IPS-18a (cell line): ENCODE results near the gene WFDC8.

Experiments used
- H3K27ac ChIP-seq: one replicate; pipeline ENCODE4 v1.5.1; 2013; ENCODE audit warnings: low read length
- H3K27me3 ChIP-seq: one replicate; pipeline ENCODE4 v1.6.1; 2013; ENCODE audit warnings: mild to moderate bottlenecking, low read length; ENCODE audit not compliant: control insufficient read depth, insufficient read depth
- H3K36me3 ChIP-seq: one replicate; pipeline ENCODE4 v1.6.1; 2013; ENCODE audit warnings: low read depth, low read length; ENCODE audit not compliant: control insufficient read depth
- H3K4me1 ChIP-seq: one replicate; pipeline ENCODE4 v1.6.1; 2013; ENCODE audit warnings: low read depth, low read length; ENCODE audit not compliant: control insufficient read depth
- H3K4me3 ChIP-seq: one replicate; pipeline ENCODE4 v1.5.1; 2013; ENCODE audit warnings: low read length
- H3K9ac ChIP-seq: one replicate; pipeline ENCODE4 v1.6.1; 2013; ENCODE audit warnings: mild to moderate bottlenecking, low read length, moderate library complexity
- H3K9me3 ChIP-seq: one replicate; pipeline ENCODE4 v1.6.1; 2013; ENCODE audit warnings: low read depth, low read length; ENCODE audit not compliant: control insufficient read depth

The WFDC8 gene

DNA sequence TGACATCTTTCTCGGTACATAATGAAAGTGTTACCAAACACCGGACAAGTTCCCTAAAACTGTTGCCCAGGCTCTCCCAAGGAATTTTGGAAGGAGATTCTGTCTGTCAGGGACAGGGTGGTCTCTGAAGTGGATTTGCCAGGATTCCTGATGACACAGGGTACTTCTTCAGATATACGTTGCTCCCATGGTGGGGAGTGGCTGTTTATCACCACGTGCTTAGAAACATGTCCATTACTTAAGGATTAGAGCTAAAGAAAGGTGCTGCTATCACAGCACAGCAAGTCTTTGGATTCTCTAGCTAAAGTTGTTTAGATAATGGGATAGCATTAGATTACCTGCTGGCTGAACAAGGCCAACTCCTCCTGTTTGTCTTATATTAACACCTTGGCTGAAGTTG, 70.0 kb downstream of the WFDC8 start:
- no peak overlapping the region for H3K4me3 ChIP-seq
- H3K27ac ChIP-seq, result no peak overlapping the region
- H3K27me3 ChIP-seq, result no peaks in the 10 kb centered on the region

DNA sequence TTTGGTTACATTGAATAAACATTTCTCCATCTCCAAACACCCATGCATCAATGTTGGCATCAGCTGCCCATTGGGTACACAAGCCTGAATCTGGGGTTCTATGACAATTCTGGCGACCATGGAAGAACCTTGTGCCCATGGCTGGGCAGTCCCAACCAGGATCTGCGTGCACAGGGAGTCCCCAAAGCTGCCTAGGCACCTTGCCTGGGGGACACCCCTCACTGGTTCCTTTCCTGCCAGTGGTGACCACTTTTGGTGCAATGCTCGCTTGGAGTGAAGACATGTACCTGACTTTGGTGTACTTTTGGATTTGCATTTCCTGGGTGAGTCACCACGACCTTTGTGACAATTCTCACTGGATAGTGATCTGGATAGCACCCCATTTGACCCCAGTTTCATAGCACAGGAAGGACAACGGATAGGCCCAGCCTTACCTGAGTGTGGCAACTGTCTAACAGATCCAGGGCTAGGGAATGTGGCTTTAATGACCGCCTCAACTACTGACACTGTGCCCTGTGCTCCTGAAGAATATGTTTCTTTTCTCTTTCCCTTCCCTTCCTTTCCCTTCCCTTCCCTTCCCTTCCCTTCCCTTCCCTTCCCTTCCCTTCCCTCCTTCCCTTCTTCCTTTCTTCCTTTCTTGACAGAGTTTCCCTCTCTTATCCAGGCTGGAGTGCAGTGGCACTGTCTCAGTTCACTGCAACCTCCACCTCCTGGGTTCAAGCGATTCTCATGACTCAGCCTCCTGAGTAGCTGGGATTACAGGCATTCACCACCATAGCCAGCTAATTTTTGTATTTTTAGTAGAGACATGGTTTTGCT, 70.8 kb downstream of the WFDC8 start:
- H3K27me3 ChIP-seq, result no peaks in the 10 kb centered on the region
- H3K4me1 ChIP-seq, result no peaks in the 10 kb centered on the region
- no peaks in the 10 kb centered on the region for H3K9me3 ChIP-seq
- no peak overlapping the region for H3K9ac ChIP-seq
- H3K36me3 ChIP-seq, result no peaks in the 10 kb centered on the region
- H3K4me3 ChIP-seq, result no peak overlapping the region
- no peak overlapping the region for H3K27ac ChIP-seq

More for the DNA sequence above, 70.0 kb downstream of the WFDC8 start:
- no peak overlapping the region for H3K9ac ChIP-seq
- H3K4me1 ChIP-seq, result no peaks in the 10 kb centered on the region
- H3K36me3 ChIP-seq, result no peaks in the 10 kb centered on the region
- no peaks in the 10 kb centered on the region for H3K9me3 ChIP-seq

DNA sequence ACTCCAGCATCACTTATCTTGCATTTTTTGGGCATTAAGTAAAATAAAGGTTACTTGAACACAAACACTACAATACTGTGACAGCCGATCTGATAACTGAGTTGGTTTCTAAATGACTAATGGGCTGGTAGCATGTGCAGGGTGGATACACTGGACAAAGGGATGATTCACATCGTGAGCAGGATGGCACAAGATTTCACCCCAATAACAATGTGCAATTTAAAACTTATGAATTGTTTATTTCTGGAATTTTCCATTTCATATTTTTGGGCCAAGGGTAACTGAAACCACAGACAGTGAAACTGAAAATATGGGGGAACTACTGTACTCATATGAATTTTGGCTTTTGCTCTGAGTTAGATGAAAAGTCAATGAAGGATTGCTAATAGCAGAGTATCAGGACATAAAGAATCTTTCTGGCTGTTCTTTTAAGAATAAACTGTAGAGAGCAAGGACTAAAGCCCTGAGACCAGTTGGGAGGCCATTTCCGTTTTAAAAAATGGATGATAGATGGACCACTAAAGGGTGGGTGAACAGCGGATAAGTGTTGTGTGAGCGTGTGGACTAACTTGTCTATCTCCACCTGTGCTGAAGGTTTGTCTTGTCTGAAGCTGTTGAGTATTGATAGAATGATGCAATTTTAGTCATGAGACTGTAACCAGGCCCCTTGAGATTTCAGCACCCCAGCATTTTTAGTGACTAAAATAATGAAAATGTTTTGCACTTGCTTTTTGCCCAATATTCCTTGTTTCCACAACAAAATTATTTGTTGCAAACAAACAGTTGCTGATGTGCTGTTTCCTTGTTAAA, 71.9 kb downstream of the WFDC8 start:
- H3K9me3 ChIP-seq, result no peaks in the 10 kb centered on the region
- no peak overlapping the region for H3K9ac ChIP-seq
- H3K27me3 ChIP-seq, result no peaks in the 10 kb centered on the region
- H3K27ac ChIP-seq, result no peak overlapping the region
- H3K4me3 ChIP-seq, result no peak overlapping the region
- no peaks in the 10 kb centered on the region for H3K36me3 ChIP-seq
- no peaks in the 10 kb centered on the region for H3K4me1 ChIP-seq

DNA sequence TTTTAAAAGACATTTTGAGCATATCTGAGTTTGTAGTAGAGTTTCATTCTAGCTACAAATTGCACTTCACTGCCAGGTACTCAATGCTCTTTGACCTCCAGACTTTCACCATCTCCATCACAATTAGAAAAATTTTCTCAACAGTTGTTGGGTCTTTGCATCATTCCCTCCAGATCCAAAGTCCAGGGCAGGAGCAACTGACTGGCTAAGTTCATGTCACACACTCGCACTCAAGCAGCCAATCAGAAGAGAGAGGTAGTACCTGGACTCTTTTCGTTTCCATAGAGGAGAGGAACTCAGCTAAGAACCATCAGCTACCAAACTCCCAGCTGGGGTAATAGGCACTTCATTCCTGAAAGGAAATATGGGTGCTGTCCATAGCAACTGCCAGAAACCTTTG, 72.7 kb downstream of the WFDC8 start:
- H3K9me3 ChIP-seq, result no peaks in the 10 kb centered on the region
- H3K27ac ChIP-seq, result no peak overlapping the region
- no peaks in the 10 kb centered on the region for H3K36me3 ChIP-seq
- H3K4me3 ChIP-seq, result no peak overlapping the region
- H3K9ac ChIP-seq, result no peak overlapping the region
- H3K4me1 ChIP-seq, result no peaks in the 10 kb centered on the region
- H3K27me3 ChIP-seq, result no peaks in the 10 kb centered on the region

DNA sequence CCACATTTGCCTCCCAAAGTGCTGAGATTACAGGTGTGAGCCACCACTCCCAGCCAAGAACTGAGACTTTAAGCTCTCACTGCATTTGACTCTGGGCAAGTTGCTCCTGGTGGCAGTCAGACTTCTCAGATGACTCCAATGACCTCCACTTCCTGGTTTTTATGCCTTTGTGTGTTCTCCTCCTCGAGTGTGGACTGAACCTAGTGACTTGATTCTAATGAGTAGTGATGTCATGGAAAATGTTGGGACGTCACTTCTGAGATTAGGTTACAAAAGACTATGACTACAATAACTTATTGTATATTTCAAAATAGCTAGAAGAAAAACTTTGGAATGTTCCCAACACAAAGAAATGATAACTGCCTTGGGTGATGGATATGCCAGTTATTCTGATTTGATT, 75.7 kb downstream of the WFDC8 start:
- Histone ChIP-seq H3K27ac (no peak overlapping the region), H3K36me3 (no peaks in the 10 kb centered on the region), H3K27me3 (no peaks in the 10 kb centered on the region), H3K9ac (no peak overlapping the region), H3K4me3 (no peak overlapping the region), H3K9me3 (no peaks in the 10 kb centered on the region), H3K4me1 (no peaks in the 10 kb centered on the region)

DNA sequence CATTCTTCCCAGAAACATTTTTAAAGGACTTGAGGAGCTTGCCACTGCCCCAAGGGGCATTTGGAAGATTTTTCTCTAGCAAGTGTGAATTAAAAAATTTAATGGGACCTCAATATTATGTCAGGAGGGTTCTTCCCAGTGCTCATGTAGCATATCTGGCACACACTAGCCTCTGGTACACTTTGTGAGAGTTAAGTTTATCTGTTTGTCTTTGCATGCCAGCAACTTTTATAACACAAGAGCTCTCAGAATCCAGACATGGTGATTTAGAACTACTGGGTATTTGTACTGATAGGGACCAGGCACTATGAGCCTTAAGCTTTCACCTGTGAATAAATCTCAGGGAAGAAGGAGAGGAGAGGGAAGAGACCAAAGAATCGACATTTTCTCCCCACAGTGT, 76.5 kb downstream of the WFDC8 start:
- Histone ChIP-seq H3K4me3 (no peak overlapping the region), H3K36me3 (no peaks in the 10 kb centered on the region), H3K9me3 (no peaks in the 10 kb centered on the region), H3K27me3 (no peaks in the 10 kb centered on the region), H3K4me1 (no peaks in the 10 kb centered on the region), H3K9ac (no peak overlapping the region), H3K27ac (no peak overlapping the region)
